ENCODE results near the gene VARS1.

VARS1 gene

GRCh38 chr6:31765559-31765909, 30.0 kb downstream of the VARS1 start:
- Histone ChIP-seq H3K27me3 (no peaks in the 10 kb centered on the region), H3K36me3 (peaks cover 13% of the 10 kb centered on the region), H3K4me1 (ENCODE audit: control insufficient read depth in 1 of 2, insufficient read depth in 1 of 2, low read depth in 1 of 2, low read length in 1 of 2) (peaks cover 26 to 27% of the 10 kb centered on the region in 2 experiments), H3K4me3 (ENCODE audit: low read depth in 1 of 2, low read length in 1 of 2) (no peak overlapping the region), H3K9me3 (no peaks in the 10 kb centered on the region), H3K27ac (no peak overlapping the region)
- no peak for TF ChIP-seq CTCF (IDR thresholded peaks at IDR 0.05)

GRCh38 chr6:31764198-31764597, 31.4 kb downstream of the VARS1 start:
- Histone ChIP-seq H3K27me3 (no peaks in the 10 kb centered on the region), H3K27ac (no peak overlapping the region), H3K9me3 (no peaks in the 10 kb centered on the region), H3K4me3 (ENCODE audit: low read depth in 1 of 2, low read length in 1 of 2) (no peak overlapping the region), H3K4me1 (ENCODE audit: control insufficient read depth in 1 of 2, insufficient read depth in 1 of 2, low read depth in 1 of 2, low read length in 1 of 2) (peaks cover 18% of the 10 kb centered on the region in 2 experiments), H3K36me3 (peaks cover 23% of the 10 kb centered on the region)
- TF ChIP-seq CTCF (IDR thresholded peaks at IDR 0.05): no peak

- peaks cover 11% of the 10 kb centered on the region in 2 experiments for H3K4me1 ChIP-seq (ENCODE audit: control insufficient read depth in 1 of 2, insufficient read depth in 1 of 2, low read depth in 1 of 2, low read length in 1 of 2)
- H3K36me3 ChIP-seq: peaks cover 23% of the 10 kb centered on the region
- no peak overlapping the region for H3K27ac ChIP-seq
- no peak for TF ChIP-seq CTCF (IDR thresholded peaks at IDR 0.05)
- H3K4me3 ChIP-seq (ENCODE audit: low read depth in 1 of 2, low read length in 1 of 2): no peak overlapping the region
- H3K27me3 ChIP-seq: no peaks in the 10 kb centered on the region
- H3K9me3 ChIP-seq: no peaks in the 10 kb centered on the region
These were observed 32.0 kb downstream of the VARS1 start for GRCh38 chr6:31763619-31763940.

- no peaks in the 10 kb centered on the region for H3K27me3 ChIP-seq
- no peak for TF ChIP-seq CTCF (IDR thresholded peaks at IDR 0.05)
- H3K4me3 ChIP-seq (ENCODE audit: low read depth in 1 of 2, low read length in 1 of 2): no peak overlapping the region
- H3K4me1 ChIP-seq (ENCODE audit: control insufficient read depth in 1 of 2, insufficient read depth in 1 of 2, low read depth in 1 of 2, low read length in 1 of 2): peaks cover 6% of the 10 kb centered on the region in 2 experiments
- peaks cover 23% of the 10 kb centered on the region for H3K36me3 ChIP-seq
- H3K27ac ChIP-seq: no peak overlapping the region
- no peaks in the 10 kb centered on the region for H3K9me3 ChIP-seq
These were observed 32.5 kb downstream of the VARS1 start for GRCh38 chr6:31762878-31763618.

- no peaks in the 10 kb centered on the region for H3K27me3 ChIP-seq
- no peak within 1 kb of the TSS for H3K27ac ChIP-seq
- peaks cover 0 to 2% of the 10 kb centered on the region in 2 experiments for H3K4me1 ChIP-seq (ENCODE audit: control insufficient read depth in 1 of 2, insufficient read depth in 1 of 2, low read depth in 1 of 2, low read length in 1 of 2)
- no peaks in the 10 kb centered on the region for H3K9me3 ChIP-seq
- TF ChIP-seq CTCF (IDR thresholded peaks at IDR 0.05): no peak
- no peak within 1 kb of the TSS for H3K4me3 ChIP-seq (ENCODE audit: low read depth in 1 of 2, low read length in 1 of 2)
- peaks cover 23% of the 10 kb centered on the region for H3K36me3 ChIP-seq
These were observed 33.2 kb downstream of the VARS1 start, which contains the start of gene SAPCD1 for GRCh38 chr6:31762356-31762755. TSS of gene SAPCD1 (plus strand) at chr6:31762656. CDS start at chr6:31763055, 399 bp downstream.

All from neutrophil (primary cell).